EL (cell line): ENCODE data around the gene VAPA.

ENCODE experiments used
- DNase-seq: peaks from one replicate; pipeline ENCODE4 v3.0.0-alpha.2; 2016

Gene VAPA

GRCh38 chr18:10008006-10008647 is 94.3 kb downstream of the VAPA start:
- DNase-seq: no peak
